BLaER1 treated with 17β-estradiol and CSF1 and Interleukin-3, amounts not matched to agents 10 nM and 100 nM (cell line): ENCODE results near the gene NOXO1.

Source experiments
- H3K27ac ChIP-seq, 11 experiments: shearing (Covaris generic); formaldehyde crosslinking; 2 replicates each; pipeline ENCODE4 v1.8.1; 2022
- H3K27me3 ChIP-seq, 11 experiments: shearing (Covaris generic); formaldehyde crosslinking; 2 replicates each; pipeline ENCODE4 v1.8.1; 2022
- H3K36me3 ChIP-seq, 11 experiments: shearing (Covaris generic); formaldehyde crosslinking; 2 replicates each; pipeline ENCODE4 v1.8.1; 2022
- H3K4me1 ChIP-seq, 10 experiments: shearing (Covaris generic); formaldehyde crosslinking; 2 replicates each; pipeline ENCODE4 v1.8.1; 2022
- H3K4me2 ChIP-seq, 11 experiments: shearing (Covaris generic); formaldehyde crosslinking; 2 replicates each; pipeline ENCODE4 v1.8.1; 2022
- H3K4me3 ChIP-seq, 10 experiments: shearing (Covaris generic); formaldehyde crosslinking; 2 replicates each; pipeline ENCODE4 v1.8.1; 2022
- H3K9ac ChIP-seq, 11 experiments: shearing (Covaris generic); formaldehyde crosslinking; 2 replicates each; pipeline ENCODE4 v1.8.1; 2022
- H3K9me3 ChIP-seq, 11 experiments: shearing (Covaris generic); formaldehyde crosslinking; replicated peaks in 1 of 11; 2 replicates each; pipeline ENCODE4 v1.8.1; 2022
- H4K20me1 ChIP-seq, 11 experiments: shearing (Covaris generic); formaldehyde crosslinking; 2 replicates each; pipeline ENCODE4 v1.8.1; 2022
- Cebpa-rat ChIP-seq, 11 experiments: shearing (Covaris generic); IDR thresholded peaks; 2 replicates each; pipeline ENCODE4 v1.8.1; 2022

Gene NOXO1

GRCh38 chr16:1980770-1981087 lies 540 bp downstream of the NOXO1 start:
- Histone ChIP-seq H4K20me1 (peaks cover 0 to 88% (median 73%) of the 10 kb centered on the region in 11 experiments; a peak in 19 of 22 replicates), H3K27me3 (peaks cover 60 to 75% (median 68%) of the 10 kb centered on the region in 11 experiments), H3K9ac (no peak overlapping the region), H3K9me3 (no peaks in the 10 kb centered on the region), H3K27ac (no peak overlapping the region), H3K4me1 (peaks cover 12 to 36% (median 23%) of the 10 kb centered on the region in 10 experiments), H3K36me3 (peaks cover 41 to 48% (median 43%) of the 10 kb centered on the region in 11 experiments), H3K4me3 (no peak overlapping the region), H3K4me2 (no peak overlapping the region)
- no peak for TF ChIP-seq Cebpa-rat (IDR thresholded peaks at IDR 0.05)

GRCh38 chr16:1980030-1980769 lies 1.1 kb downstream of the NOXO1 start:
- peak overlapping the region in 3 of 11 experiments; percentile 7 to 22 (median 21); a peak in 3 of 22 replicates for H3K4me2 ChIP-seq
- H3K9me3 ChIP-seq, result no peaks in the 10 kb centered on the region
- peaks cover 42 to 48% (median 44%) of the 10 kb centered on the region in 11 experiments for H3K36me3 ChIP-seq
- no peak overlapping the region for H3K9ac ChIP-seq
- no peak overlapping the region for H3K4me3 ChIP-seq
- peaks cover 60 to 75% (median 68%) of the 10 kb centered on the region in 11 experiments for H3K27me3 ChIP-seq
- peaks cover 0 to 88% (median 75%) of the 10 kb centered on the region in 11 experiments; a peak in 19 of 22 replicates for H4K20me1 ChIP-seq
- H3K4me1 ChIP-seq, result peaks cover 6 to 31% (median 17%) of the 10 kb centered on the region in 10 experiments
- TF ChIP-seq Cebpa-rat (IDR thresholded peaks at IDR 0.05), result no peak
- H3K27ac ChIP-seq, result no peak overlapping the region

GRCh38 chr16:1979271-1980029 lies 1.8 kb downstream of the NOXO1 start:
- H3K36me3 ChIP-seq, result peaks cover 50 to 54% (median 52%) of the 10 kb centered on the region in 11 experiments
- no peak for TF ChIP-seq Cebpa-rat (IDR thresholded peaks at IDR 0.05)
- H3K9ac ChIP-seq, result no peak overlapping the region
- H3K4me2 ChIP-seq, result peak overlapping the region in 4 of 11 experiments; percentile 5 to 22 (median 14); a peak in 3 of 22 replicates
- peaks cover 60 to 71% (median 68%) of the 10 kb centered on the region in 11 experiments for H3K27me3 ChIP-seq
- no peak overlapping the region for H3K4me3 ChIP-seq
- H3K4me1 ChIP-seq, result peaks cover 0 to 23% (median 11%) of the 10 kb centered on the region in 10 experiments; a peak in 13 of 20 replicates
- H4K20me1 ChIP-seq, result peaks cover 0 to 92% (median 78%) of the 10 kb centered on the region in 11 experiments; a peak in 19 of 22 replicates
- H3K9me3 ChIP-seq, result no peaks in the 10 kb centered on the region
- no peak overlapping the region for H3K27ac ChIP-seq

- peaks cover 0 to 100% (median 87%) of the 10 kb centered on the region in 11 experiments; a peak in 19 of 22 replicates for H4K20me1 ChIP-seq
- no peaks in the 10 kb centered on the region for H3K9me3 ChIP-seq
- H3K27ac ChIP-seq, result no peak overlapping the region
- H3K36me3 ChIP-seq, result peaks cover 54 to 63% (median 57%) of the 10 kb centered on the region in 11 experiments
- peaks cover 57 to 62% (median 61%) of the 10 kb centered on the region in 11 experiments for H3K27me3 ChIP-seq
- no peak overlapping the region for H3K4me2 ChIP-seq
- peaks cover 1 to 24% (median 10%) of the 10 kb centered on the region in 10 experiments; a peak in 19 of 20 replicates for H3K4me1 ChIP-seq
- H3K9ac ChIP-seq, result no peak overlapping the region
- no peak for TF ChIP-seq Cebpa-rat (IDR thresholded peaks at IDR 0.05)
- H3K4me3 ChIP-seq, result no peak overlapping the region
Observed at GRCh38 chr16:1978476-1979120, 2.7 kb downstream of the NOXO1 start.

GRCh38 chr16:1977875-1978268 lies 3.4 kb downstream of the NOXO1 start:
- Histone ChIP-seq H3K4me2 (no peak overlapping the region), H3K27ac (no peak overlapping the region), H3K36me3 (peaks cover 54 to 65% (median 57%) of the 10 kb centered on the region in 11 experiments), H3K9ac (no peak overlapping the region), H3K9me3 (no peaks in the 10 kb centered on the region), H3K4me3 (no peak overlapping the region), H3K27me3 (peaks cover 49 to 55% (median 54%) of the 10 kb centered on the region in 11 experiments), H3K4me1 (peaks cover 6 to 24% (median 11%) of the 10 kb centered on the region in 10 experiments), H4K20me1 (peaks cover 0 to 100% (median 91%) of the 10 kb centered on the region in 11 experiments; a peak in 19 of 22 replicates)
- no peak for TF ChIP-seq Cebpa-rat (IDR thresholded peaks at IDR 0.05)

- peaks cover 11 to 28% (median 16%) of the 10 kb centered on the region in 10 experiments for H3K4me1 ChIP-seq
Observed at GRCh38 chr16:1976951-1977874, 4.1 kb downstream of the NOXO1 start.

GRCh38 chr16:1976216-1976520 lies 5.1 kb downstream of the NOXO1 start:
- TF ChIP-seq Cebpa-rat (IDR thresholded peaks at IDR 0.05), result no peak
- Histone ChIP-seq H3K27ac (no peak overlapping the region), H3K4me1 (peaks cover 14 to 32% (median 18%) of the 10 kb centered on the region in 10 experiments), H3K4me3 (no peak overlapping the region), H3K9me3 (no peaks in the 10 kb centered on the region), H4K20me1 (peaks cover 0 to 90% (median 74%) of the 10 kb centered on the region in 11 experiments; a peak in 19 of 22 replicates), H3K9ac (no peak overlapping the region), H3K4me2 (no peak overlapping the region), H3K27me3 (peaks cover 32 to 38% (median 37%) of the 10 kb centered on the region in 11 experiments), H3K36me3 (peaks cover 54 to 65% (median 57%) of the 10 kb centered on the region in 11 experiments)

More at GRCh38 chr16:1976951-1977874, 4.1 kb downstream of the NOXO1 start:
- peaks cover 0 to 100% (median 85%) of the 10 kb centered on the region in 11 experiments; a peak in 19 of 22 replicates for H4K20me1 ChIP-seq
- peaks cover 43 to 49% (median 47%) of the 10 kb centered on the region in 11 experiments for H3K27me3 ChIP-seq
- no peak overlapping the region for H3K4me3 ChIP-seq
- TF ChIP-seq Cebpa-rat (IDR thresholded peaks at IDR 0.05), result no peak
- H3K27ac ChIP-seq, result no peak overlapping the region
- no peak overlapping the region for H3K9ac ChIP-seq
- no peaks in the 10 kb centered on the region for H3K9me3 ChIP-seq
- H3K36me3 ChIP-seq, result peaks cover 54 to 65% (median 57%) of the 10 kb centered on the region in 11 experiments
- no peak overlapping the region for H3K4me2 ChIP-seq
